Measurements from ENCODE around the gene MACROD2. TPM values are rescaled to one million over a fixed set of nuclear protein-coding genes. Genes with fewer than 3 reads are reported as not detected.

Gene MACROD2
- polyA plus RNA-seq, 1 donor, result 5.4 TPM

DNA sequence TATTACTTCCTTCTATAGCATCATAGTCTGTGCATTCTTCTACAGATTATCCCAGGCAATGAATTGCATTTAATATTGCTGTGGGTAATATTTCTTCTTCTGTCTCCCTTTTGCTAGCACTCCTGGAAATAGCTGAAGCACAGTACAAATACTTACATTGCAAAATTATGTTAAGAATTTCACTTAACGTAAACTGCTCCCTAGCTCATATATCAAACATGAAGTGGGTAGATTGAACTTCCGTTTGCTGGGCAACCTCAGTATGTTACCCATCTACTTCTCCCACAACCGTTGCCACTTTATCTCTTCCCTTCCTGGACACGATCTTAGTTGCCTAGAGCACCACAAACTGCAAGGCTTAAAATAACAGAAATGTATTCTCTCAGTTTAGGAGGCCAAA is 1614.6 kb downstream of the MACROD2 start:
- Histone ChIP-seq H3K27me3 (ENCODE audit: control insufficient read depth, insufficient read depth, low read length) (no peaks in the 10 kb centered on the region), H3K4me1 (ENCODE audit: control insufficient read depth, insufficient read depth, low read length) (peaks cover 6% of the 10 kb centered on the region), H3K27ac (ENCODE audit: low read length) (no peak overlapping the region), H3K36me3 (ENCODE audit: control insufficient read depth, insufficient read depth, low read length) (no peaks in the 10 kb centered on the region), H3K4me3 (ENCODE audit: low read length) (no peak overlapping the region), H3K9me3 (ENCODE audit: control insufficient read depth, low read depth, low read length) (no peaks in the 10 kb centered on the region)
- WGBS (ENCODE audit: insufficient coverage, low lambda C conversion rate), result no CpG with 5 or more reads among the region's 4 CpGs
- no peak for DNase-seq

DNA sequence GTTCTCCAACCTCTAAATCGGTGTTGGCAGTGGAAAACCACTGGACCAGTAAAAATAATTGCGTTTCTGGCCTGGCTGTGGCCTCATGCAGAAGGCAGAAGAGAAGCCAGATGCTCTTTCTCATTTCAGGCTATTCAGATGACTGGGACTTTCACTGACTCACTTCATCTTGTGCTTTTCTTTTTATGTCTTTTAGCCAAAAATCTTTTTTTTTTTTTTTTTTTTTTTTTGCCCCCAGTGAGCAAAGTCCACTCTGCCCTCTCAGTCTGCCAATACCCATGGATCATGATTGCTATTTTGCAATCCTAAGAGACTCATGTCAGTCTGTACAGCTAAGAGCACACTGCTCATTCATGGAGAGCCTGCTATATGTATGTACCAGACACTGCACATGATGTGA is 1615.5 kb downstream of the MACROD2 start:
- H3K36me3 ChIP-seq (ENCODE audit: control insufficient read depth, insufficient read depth, low read length), result no peaks in the 10 kb centered on the region
- H3K27ac ChIP-seq (ENCODE audit: low read length), result no peak overlapping the region
- H3K9me3 ChIP-seq (ENCODE audit: control insufficient read depth, low read depth, low read length), result no peaks in the 10 kb centered on the region
- H3K27me3 ChIP-seq (ENCODE audit: control insufficient read depth, insufficient read depth, low read length), result no peaks in the 10 kb centered on the region
- no peak overlapping the region for H3K4me3 ChIP-seq (ENCODE audit: low read length)
- no peak for DNase-seq
- WGBS (ENCODE audit: insufficient coverage, low lambda C conversion rate), result no CpG with 5 or more reads among the region's 2 CpGs
- peaks cover 6% of the 10 kb centered on the region for H3K4me1 ChIP-seq (ENCODE audit: control insufficient read depth, insufficient read depth, low read length)

DNA sequence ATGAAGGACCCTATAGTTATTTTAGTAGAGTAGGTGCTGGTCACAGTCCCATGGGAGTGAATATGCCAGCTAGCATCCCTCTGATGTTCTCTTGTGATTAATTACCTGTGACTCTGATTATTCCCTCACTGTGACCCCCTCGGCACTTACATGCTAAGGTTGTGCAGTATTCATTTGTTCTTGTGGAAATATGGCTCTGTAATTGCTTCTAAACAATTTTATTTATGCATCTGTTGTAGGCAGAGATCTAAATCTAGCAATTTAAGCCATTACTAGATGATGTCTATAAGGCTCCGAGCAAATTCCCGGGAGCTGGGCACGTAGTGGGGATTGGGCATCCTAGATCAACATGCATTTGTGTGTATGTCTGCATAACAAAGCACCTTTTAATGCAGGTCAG is 1616.2 kb downstream of the MACROD2 start:
- no peak for DNase-seq
- no CpG with 5 or more reads among the region's 4 CpGs for WGBS (ENCODE audit: insufficient coverage, low lambda C conversion rate)
- Histone ChIP-seq H3K4me1 (ENCODE audit: control insufficient read depth, insufficient read depth, low read length) (peaks cover 6% of the 10 kb centered on the region), H3K36me3 (ENCODE audit: control insufficient read depth, insufficient read depth, low read length) (no peaks in the 10 kb centered on the region), H3K9me3 (ENCODE audit: control insufficient read depth, low read depth, low read length) (no peaks in the 10 kb centered on the region), H3K27me3 (ENCODE audit: control insufficient read depth, insufficient read depth, low read length) (no peaks in the 10 kb centered on the region), H3K4me3 (ENCODE audit: low read length) (no peak overlapping the region), H3K27ac (ENCODE audit: low read length) (no peak overlapping the region)

DNA sequence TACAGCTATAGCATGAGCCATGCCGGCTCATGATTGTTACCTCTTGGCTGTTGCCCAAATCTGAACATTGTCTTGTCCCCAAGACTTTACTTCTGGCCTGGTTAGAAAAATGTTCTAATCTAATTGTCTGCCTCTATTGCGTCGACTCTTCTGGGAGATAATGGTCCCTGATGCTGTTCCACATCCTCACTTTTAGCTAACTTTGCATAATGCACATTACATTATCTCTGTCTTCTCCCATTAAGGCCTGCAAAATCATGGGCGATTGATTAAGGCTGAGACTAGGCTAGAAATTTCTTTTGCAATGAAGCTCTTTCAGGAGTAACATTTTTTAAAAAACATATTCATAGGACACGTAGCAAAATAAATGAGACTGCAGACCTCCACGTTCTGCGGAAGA is 1616.9 kb downstream of the MACROD2 start:
- peaks cover 6% of the 10 kb centered on the region for H3K4me1 ChIP-seq (ENCODE audit: control insufficient read depth, insufficient read depth, low read length)

DNA sequence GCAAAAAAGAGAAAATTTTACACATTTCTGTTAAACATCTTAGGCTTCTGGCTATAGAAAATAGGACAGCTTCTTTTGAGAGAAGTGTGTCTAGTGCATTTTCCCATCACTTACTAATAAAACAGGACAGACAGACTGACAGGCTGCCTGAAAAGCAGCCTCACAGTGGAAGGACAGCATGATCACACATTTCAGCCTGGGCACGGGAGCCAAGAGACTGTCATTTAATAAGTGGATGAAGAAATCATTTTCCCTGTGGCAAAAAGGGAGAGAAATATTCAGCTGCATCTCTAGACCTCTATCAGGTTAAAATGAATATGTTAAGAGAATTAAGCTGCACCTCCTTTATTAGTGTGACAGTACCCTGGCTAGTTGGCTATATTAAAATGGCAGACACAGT is 1617.5 kb downstream of the MACROD2 start:
- Histone ChIP-seq H3K4me3 (ENCODE audit: low read length) (no peak overlapping the region), H3K27me3 (ENCODE audit: control insufficient read depth, insufficient read depth, low read length) (no peaks in the 10 kb centered on the region), H3K4me1 (ENCODE audit: control insufficient read depth, insufficient read depth, low read length) (peaks cover 6% of the 10 kb centered on the region), H3K27ac (ENCODE audit: low read length) (no peak overlapping the region), H3K36me3 (ENCODE audit: control insufficient read depth, insufficient read depth, low read length) (no peaks in the 10 kb centered on the region), H3K9me3 (ENCODE audit: control insufficient read depth, low read depth, low read length) (no peaks in the 10 kb centered on the region)
- no CpG with 5 or more reads among the region's 1 CpG for WGBS (ENCODE audit: insufficient coverage, low lambda C conversion rate)
- no peak for DNase-seq

More for the DNA sequence above, 1616.9 kb downstream of the MACROD2 start:
- Histone ChIP-seq H3K36me3 (ENCODE audit: control insufficient read depth, insufficient read depth, low read length) (no peaks in the 10 kb centered on the region), H3K27ac (ENCODE audit: low read length) (no peak overlapping the region), H3K27me3 (ENCODE audit: control insufficient read depth, insufficient read depth, low read length) (no peaks in the 10 kb centered on the region), H3K9me3 (ENCODE audit: control insufficient read depth, low read depth, low read length) (no peaks in the 10 kb centered on the region), H3K4me3 (ENCODE audit: low read length) (no peak overlapping the region)
- WGBS (ENCODE audit: insufficient coverage, low lambda C conversion rate), result 96% methylated on average over 3 of the region's 7 CpGs
- DNase-seq, result no peak

DNA sequence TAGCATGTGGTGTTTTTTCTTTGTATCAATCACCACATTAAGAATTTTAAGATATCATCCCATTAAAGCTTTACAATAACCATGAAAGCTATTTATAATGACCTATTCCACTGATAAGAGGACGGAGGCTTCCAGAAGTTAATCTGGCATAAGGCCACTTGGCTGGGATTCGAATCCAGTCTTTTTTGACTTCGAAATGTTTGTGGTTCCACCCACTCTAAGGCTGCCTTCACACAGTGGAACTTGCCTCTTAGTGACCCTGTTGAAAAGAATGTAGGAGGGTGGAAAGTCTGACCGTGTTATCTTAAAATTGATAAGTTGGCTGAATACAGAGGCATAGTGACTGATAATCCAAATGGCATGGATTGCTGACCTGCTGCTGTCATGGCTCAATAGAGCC is 1618.2 kb downstream of the MACROD2 start:
- peak; percentile 17 to 39 for DNase-seq
- peaks cover 6% of the 10 kb centered on the region for H3K4me1 ChIP-seq (ENCODE audit: control insufficient read depth, insufficient read depth, low read length)
- no peaks in the 10 kb centered on the region for H3K27me3 ChIP-seq (ENCODE audit: control insufficient read depth, insufficient read depth, low read length)
- no peak overlapping the region for H3K4me3 ChIP-seq (ENCODE audit: low read length)
- no peaks in the 10 kb centered on the region for H3K9me3 ChIP-seq (ENCODE audit: control insufficient read depth, low read depth, low read length)
- WGBS (ENCODE audit: insufficient coverage, low lambda C conversion rate), result no CpG with 5 or more reads among the region's 4 CpGs
- no peaks in the 10 kb centered on the region for H3K36me3 ChIP-seq (ENCODE audit: control insufficient read depth, insufficient read depth, low read length)
- H3K27ac ChIP-seq (ENCODE audit: low read length), result no peak overlapping the region

DNA sequence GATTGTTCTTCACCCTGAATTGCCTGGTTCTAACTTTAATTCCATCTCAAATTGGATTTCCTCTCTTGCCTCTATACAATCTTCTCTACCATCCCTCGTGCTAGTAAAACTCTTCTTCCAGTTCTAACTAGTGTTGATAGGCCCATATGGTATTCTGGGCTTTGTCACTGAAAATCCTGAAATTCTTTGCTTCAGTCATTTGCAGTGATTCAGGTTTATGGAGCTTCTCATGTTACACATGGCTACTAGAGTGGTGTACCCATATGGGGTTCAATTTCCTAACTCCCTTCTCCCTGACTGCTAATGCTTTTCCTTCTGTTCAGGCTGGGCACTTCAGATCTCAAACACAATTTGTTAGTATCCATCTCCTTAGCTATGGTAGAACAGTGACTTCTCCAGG is 1621.3 kb downstream of the MACROD2 start:
- Histone ChIP-seq H3K4me3 (ENCODE audit: low read length) (no peak overlapping the region), H3K4me1 (ENCODE audit: control insufficient read depth, insufficient read depth, low read length) (peaks cover 6% of the 10 kb centered on the region), H3K36me3 (ENCODE audit: control insufficient read depth, insufficient read depth, low read length) (no peaks in the 10 kb centered on the region), H3K9me3 (ENCODE audit: control insufficient read depth, low read depth, low read length) (no peaks in the 10 kb centered on the region), H3K27me3 (ENCODE audit: control insufficient read depth, insufficient read depth, low read length) (no peaks in the 10 kb centered on the region), H3K27ac (ENCODE audit: low read length) (no peak overlapping the region)
- no peak for DNase-seq
- 67% methylated on average over 1 of the region's 1 CpG for WGBS (ENCODE audit: insufficient coverage, low lambda C conversion rate)

DNA sequence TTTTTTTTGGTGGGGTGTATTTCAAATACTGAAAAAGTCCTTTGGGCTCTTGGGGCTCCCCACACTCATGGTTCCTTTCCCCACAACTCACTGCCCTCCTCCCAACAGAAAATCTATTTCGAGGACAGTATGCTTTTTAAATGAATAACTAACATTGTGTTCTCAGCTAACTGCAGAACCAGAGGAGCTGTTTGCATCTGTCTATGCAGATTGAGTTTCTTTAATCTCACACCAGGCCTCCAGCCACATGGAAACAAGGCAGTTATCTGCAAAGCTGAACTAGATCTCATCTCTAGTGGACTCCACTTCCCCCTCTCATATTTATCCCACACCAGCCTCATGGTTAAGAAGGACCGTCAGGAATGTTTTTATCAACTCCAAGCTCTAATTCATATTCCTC is 1622.8 kb downstream of the MACROD2 start:
- Histone ChIP-seq H3K4me3 (ENCODE audit: low read length) (no peak overlapping the region), H3K4me1 (ENCODE audit: control insufficient read depth, insufficient read depth, low read length) (peaks cover 6% of the 10 kb centered on the region), H3K27me3 (ENCODE audit: control insufficient read depth, insufficient read depth, low read length) (no peaks in the 10 kb centered on the region), H3K27ac (ENCODE audit: low read length) (no peak overlapping the region), H3K9me3 (ENCODE audit: control insufficient read depth, low read depth, low read length) (no peaks in the 10 kb centered on the region), H3K36me3 (ENCODE audit: control insufficient read depth, insufficient read depth, low read length) (no peaks in the 10 kb centered on the region)
- WGBS (ENCODE audit: insufficient coverage, low lambda C conversion rate), result no CpG with 5 or more reads among the region's 2 CpGs
- DNase-seq, result no peak

DNA sequence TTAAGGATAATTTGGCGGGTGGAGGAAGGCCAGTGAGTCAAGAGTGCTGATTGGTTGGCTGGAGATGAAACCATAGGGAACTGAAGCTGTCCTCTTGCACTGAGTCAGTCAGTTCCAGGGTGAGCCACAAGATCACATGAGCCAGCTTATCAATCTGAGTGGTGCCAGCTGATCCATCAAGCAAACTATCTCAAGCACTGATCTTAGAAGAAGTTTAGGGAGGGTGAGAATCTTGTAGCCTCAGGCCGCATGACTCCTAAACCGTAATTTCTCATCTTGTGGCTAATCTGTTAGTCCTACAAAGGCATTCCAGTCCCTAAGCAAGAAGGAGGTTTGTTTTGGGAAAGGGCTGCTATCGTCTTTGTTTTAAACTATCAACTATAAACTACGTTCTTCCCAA is 1623.6 kb downstream of the MACROD2 start:
- no peak overlapping the region for H3K4me3 ChIP-seq (ENCODE audit: low read length)
- H3K36me3 ChIP-seq (ENCODE audit: control insufficient read depth, insufficient read depth, low read length), result no peaks in the 10 kb centered on the region
- H3K9me3 ChIP-seq (ENCODE audit: control insufficient read depth, low read depth, low read length), result no peaks in the 10 kb centered on the region
- peaks cover under 1% of the 10 kb centered on the region for H3K4me1 ChIP-seq (ENCODE audit: control insufficient read depth, insufficient read depth, low read length)
- no peak overlapping the region for H3K27ac ChIP-seq (ENCODE audit: low read length)
- no peak for DNase-seq
- WGBS (ENCODE audit: insufficient coverage, low lambda C conversion rate), result 100% methylated on average over 2 of the region's 5 CpGs
- no peaks in the 10 kb centered on the region for H3K27me3 ChIP-seq (ENCODE audit: control insufficient read depth, insufficient read depth, low read length)

DNA sequence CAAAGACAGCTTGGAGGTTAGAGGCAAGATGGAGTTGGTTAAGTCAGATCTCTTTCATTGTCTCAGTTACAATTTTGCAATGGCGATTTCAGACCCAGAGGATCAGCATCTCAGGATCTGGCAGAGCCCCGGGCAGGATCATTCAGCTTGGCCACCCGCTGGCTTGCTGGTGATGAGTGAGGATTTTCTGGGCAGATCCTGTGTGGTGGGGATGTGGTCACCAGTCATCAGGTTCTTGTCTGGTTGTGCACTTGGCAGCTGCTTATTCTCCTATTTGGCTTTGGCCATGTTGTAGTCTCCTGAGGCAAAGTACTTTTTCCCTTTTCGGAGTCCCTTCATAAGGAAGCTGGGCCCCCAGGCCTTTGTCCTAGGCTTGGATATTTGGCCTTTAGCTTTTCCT is 1624.0 kb downstream of the MACROD2 start:
- no peak overlapping the region for H3K27ac ChIP-seq (ENCODE audit: low read length)
- no peak overlapping the region for H3K4me3 ChIP-seq (ENCODE audit: low read length)
- H3K4me1 ChIP-seq (ENCODE audit: control insufficient read depth, insufficient read depth, low read length), result no peaks in the 10 kb centered on the region
- no CpG with 5 or more reads among the region's 4 CpGs for WGBS (ENCODE audit: insufficient coverage, low lambda C conversion rate)
- H3K27me3 ChIP-seq (ENCODE audit: control insufficient read depth, insufficient read depth, low read length), result no peaks in the 10 kb centered on the region
- H3K36me3 ChIP-seq (ENCODE audit: control insufficient read depth, insufficient read depth, low read length), result no peaks in the 10 kb centered on the region
- H3K9me3 ChIP-seq (ENCODE audit: control insufficient read depth, low read depth, low read length), result no peaks in the 10 kb centered on the region
- DNase-seq, result no peak

DNA sequence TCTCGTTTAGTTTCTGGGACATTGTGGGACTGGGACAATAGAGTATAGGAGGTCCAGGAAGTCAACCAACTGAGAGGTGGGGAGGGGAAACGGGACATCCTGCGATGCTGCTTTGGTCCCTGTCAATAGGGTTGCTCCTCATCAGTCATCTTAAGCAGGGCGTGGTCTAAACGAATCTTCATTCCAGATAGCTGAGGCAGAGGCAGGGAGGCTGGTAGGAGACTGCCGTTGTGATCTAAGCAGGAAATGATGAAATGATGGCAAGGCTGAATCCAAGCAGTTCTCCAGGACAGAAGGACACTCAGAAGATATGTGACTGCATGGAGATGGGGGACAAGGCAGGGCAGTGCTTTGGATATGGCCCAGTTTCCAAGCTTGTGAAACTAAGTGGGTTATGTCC is 1624.5 kb downstream of the MACROD2 start:
- H3K27me3 ChIP-seq (ENCODE audit: control insufficient read depth, insufficient read depth, low read length), result no peaks in the 10 kb centered on the region
- no CpG with 5 or more reads among the region's 6 CpGs for whole genome bisulfite sequencing (ENCODE audit: insufficient coverage, low lambda C conversion rate)

More for the DNA sequence above, 1624.5 kb downstream of the MACROD2 start:
- H3K4me3 ChIP-seq (ENCODE audit: low read length), result no peak overlapping the region
- no peaks in the 10 kb centered on the region for H3K4me1 ChIP-seq (ENCODE audit: control insufficient read depth, insufficient read depth, low read length)
- no peaks in the 10 kb centered on the region for H3K36me3 ChIP-seq (ENCODE audit: control insufficient read depth, insufficient read depth, low read length)
- H3K27ac ChIP-seq (ENCODE audit: low read length), result no peak overlapping the region
- no peak for DNase-seq
- H3K9me3 ChIP-seq (ENCODE audit: control insufficient read depth, low read depth, low read length), result no peaks in the 10 kb centered on the region
